H1 (cell line): ENCODE measurements around the gene NPSR1. TPM values are rescaled to one million over a fixed set of nuclear protein-coding genes. Genes with fewer than 3 reads are reported as not detected.

ENCODE experiments used
- RNF2 ChIP-seq: fragments of 200-900, 300-1000 bp; sonication (generic); IDR thresholded peaks from 2 replicates; pipeline ENCODE4 v1.7.1; 2016; ENCODE audit warnings: borderline replicate concordance, low read depth, mild to moderate bottlenecking, antibody characterized with exemption, low read length; ENCODE audit not compliant: poor library complexity, severe bottlenecking; ENCODE audit errors: missing control alignments
- polyA plus RNA-seq, 7 experiments: library from polyadenylated mRNA; depleted of rRNA in 3 of 7; stranded (reverse) in 5 of 7; unstranded in 2 of 7; fragments of >200 nt in 5 of 7; fragments of 200-250 nt in 2 of 7; gene quantifications; 1 replicate in 5 of 7; 2 replicates in 1 of 7; 4 replicates in 1 of 7; pipeline versions ENCODE4 v1.2.1 to v1.2.3, GENCODE V29; 2011 to 2013; ENCODE audit warnings: missing spikeins in 2 of 7, mixed read lengths in 2 of 7
- total RNA-seq: library from RNA; stranded (reverse); fragmentation: NEBNext Ultra II Directional; extraction: Animal tissue kit (Norgen Biotek cat#: 25700); gene quantifications from 2 replicates; pipeline ENCODE4 v1.2.1, GENCODE V29; 2021

Gene NPSR1
- total and polyA plus RNA-seq, 2 of the 8 experiments (the other 6 are each of a cell fraction or from before 2014, with no cell fraction given) = not detected

DNA sequence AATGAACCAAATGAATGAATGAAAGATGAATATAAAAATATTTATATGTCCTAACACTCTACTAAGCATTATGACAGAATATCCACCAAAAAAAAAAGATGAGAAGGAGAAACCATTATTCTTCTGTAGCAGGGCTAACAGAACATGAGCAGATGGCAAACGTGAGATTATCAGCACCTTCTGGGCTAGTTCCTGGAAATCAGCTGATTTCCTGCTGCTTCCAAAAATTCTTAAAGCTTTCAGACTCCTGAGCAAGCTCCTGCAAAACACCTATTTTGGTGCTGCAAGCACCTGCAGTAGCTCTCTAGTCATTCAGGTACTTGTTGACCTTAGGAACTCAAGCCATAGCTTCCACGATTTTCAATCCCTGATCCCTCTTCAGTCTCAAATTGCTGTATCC lies 51.8 kb downstream of the NPSR1 start (continued):
- no peak for TF ChIP-seq RNF2
